ENCODE results near the gene CALML3.
"Not testable (repeated sequence)": the region's sequence is repeated elsewhere in the genome, so short reads cannot be mapped to it uniquely, and the experiment has no call there.

DNA sequence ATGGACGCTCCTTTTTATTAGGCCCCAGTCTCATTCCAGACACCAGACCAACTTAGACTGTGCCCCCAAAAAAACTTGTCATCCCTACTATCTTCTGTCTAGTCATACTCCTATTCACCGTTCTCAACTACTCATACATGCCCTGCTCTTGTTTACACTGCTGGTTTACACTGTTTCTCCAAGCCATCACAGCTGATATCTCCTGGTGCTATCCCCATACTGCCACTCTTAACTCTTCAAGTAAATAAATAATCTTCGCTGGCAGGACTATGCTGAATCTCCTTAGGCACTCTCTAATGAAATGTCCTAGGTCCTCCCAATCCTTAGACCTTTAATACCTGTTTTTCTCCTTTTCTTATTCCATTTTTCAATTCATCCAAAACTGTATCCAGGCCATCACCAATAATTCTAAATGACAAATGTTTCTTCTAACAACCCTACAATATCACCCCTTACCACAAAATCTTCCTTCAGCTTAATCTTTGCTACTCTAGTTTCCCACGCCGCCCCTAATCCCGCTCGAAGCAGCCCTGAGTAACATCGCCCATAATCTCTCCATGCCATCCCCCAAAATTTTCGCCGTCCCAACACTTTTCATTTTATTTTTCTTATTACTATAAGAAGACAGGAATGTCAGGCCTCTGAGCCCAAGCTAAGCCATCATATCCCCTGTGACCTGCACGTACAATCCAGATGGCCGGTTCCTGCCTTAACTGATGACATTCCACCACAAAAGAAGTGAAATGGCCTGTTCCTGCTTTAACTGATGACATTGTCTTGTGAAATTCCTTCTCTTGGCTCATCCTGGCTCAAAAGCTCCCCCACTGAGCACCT, 48.6 kb upstream of the CALML3 start:
- TF ChIP-seq, protein P1, sequence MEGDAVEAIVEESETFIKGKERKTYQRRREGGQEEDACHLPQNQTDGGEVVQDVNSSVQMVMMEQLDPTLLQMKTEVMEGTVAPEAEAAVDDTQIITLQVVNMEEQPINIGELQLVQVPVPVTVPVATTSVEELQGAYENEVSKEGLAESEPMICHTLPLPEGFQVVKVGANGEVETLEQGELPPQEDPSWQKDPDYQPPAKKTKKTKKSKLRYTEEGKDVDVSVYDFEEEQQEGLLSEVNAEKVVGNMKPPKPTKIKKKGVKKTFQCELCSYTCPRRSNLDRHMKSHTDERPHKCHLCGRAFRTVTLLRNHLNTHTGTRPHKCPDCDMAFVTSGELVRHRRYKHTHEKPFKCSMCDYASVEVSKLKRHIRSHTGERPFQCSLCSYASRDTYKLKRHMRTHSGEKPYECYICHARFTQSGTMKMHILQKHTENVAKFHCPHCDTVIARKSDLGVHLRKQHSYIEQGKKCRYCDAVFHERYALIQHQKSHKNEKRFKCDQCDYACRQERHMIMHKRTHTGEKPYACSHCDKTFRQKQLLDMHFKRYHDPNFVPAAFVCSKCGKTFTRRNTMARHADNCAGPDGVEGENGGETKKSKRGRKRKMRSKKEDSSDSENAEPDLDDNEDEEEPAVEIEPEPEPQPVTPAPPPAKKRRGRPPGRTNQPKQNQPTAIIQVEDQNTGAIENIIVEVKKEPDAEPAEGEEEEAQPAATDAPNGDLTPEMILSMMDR (conservative IDR thresholded peaks at IDR 0.05 in 1 of 2, IDR thresholded peaks at IDR 0.05 in 1 of 2; ENCODE audit: low read depth in 1 of 2, low read length in 2 of 2): not testable (repeated sequence)
- TF ChIP-seq EZH2 (IDR thresholded peaks at IDR 0.05; ENCODE audit: low read length, missing control alignments): not testable (repeated sequence)
